Heart right ventricle (tissue), 16 donors: ENCODE measurements around the gene PRR5L. TPM values are rescaled to one million over a fixed set of nuclear protein-coding genes. Genes with fewer than 3 reads are reported as not detected.

Experiments
- ATAC-seq, 8 donors: fragments of 200-7000 bp; cut with Tn5 transposase; one replicate each; pipeline ENCODE4 v1.9.1; 2020; ENCODE audit warnings: mild to moderate bottlenecking in 8 of 8, moderate library complexity in 8 of 8, moderate number of reproducible peaks in 1 of 8
- DNase-seq, 2 donors: peaks; one replicate each; pipeline ENCODE4 v3.0.0-alpha.2; 2020
- H3K27ac ChIP-seq, 10 donors: fragments of 200-600 bp; sonication (generic) in 2 of 10; one replicate each; pipeline versions ENCODE4 v1.5.0 to v1.8.0; 2020 to 2022; ENCODE audit warnings: mild to moderate bottlenecking in 3 of 10
- H3K27me3 ChIP-seq, 7 donors: fragments of 200-600 bp; one replicate each; pipeline ENCODE4 v1.8.0; 2021 to 2022; ENCODE audit warnings: mild to moderate bottlenecking in 2 of 7
- H3K36me3 ChIP-seq, 9 donors: fragments of 200-600 bp; sonication (generic) in 1 of 9; one replicate each; pipeline versions ENCODE4 v1.5.0 to v1.8.0; 2020 to 2022; ENCODE audit warnings: mild to moderate bottlenecking in 2 of 9
- H3K4me1 ChIP-seq, 9 donors: fragments of 200-600 bp; sonication (generic) in 1 of 9; one replicate each; pipeline versions ENCODE4 v1.5.0 to v1.8.0; 2020 to 2022; ENCODE audit warnings: mild to moderate bottlenecking in 4 of 9
- H3K4me3 ChIP-seq, 10 donors: fragments of 200-600 bp; sonication (generic) in 2 of 10; one replicate each; pipeline versions ENCODE4 v1.5.0 to v1.8.0; 2020 to 2022; ENCODE audit warnings: mild to moderate bottlenecking in 7 of 10, moderate library complexity in 2 of 10
- H3K9me3 ChIP-seq, 11 donors: fragments of 200-600 bp in 10 of 11; sonication (generic) in 2 of 11; one replicate each; pipeline versions ENCODE4 v1.5.0 to v1.8.0; 2013 to 2022; ENCODE audit warnings: mild to moderate bottlenecking in 2 of 11, control low read depth in 1 of 11, moderate library complexity in 1 of 11
- CTCF ChIP-seq, 9 donors: fragments of 200-600 bp; sonication (generic) in 2 of 9; IDR thresholded peaks; one replicate each; pipeline versions ENCODE4 v1.5.0 to v1.8.0; 2021 to 2022; ENCODE audit warnings: antibody characterized with exemption in 9 of 9, mild to moderate bottlenecking in 5 of 9, moderate library complexity in 1 of 9
- WGBS, 2 donors: extraction: QIAGEN DNeasy Blood & Tissue Kit; methylation state at CpG; one replicate each; pipeline ENCODE4 v1.1.7; 2013; ENCODE audit warnings: inconsistent platforms in 1 of 2; 5-methylcytosine and 5-hydroxymethylcytosine counted together
- intact Hi-C, 10 donors: fragments of 100-400 bp; cut with DNase I; formaldehyde crosslinking; loops; one replicate each; pipeline versions ENCODE4 v1.11.1 to v1.14.2; 2022
- polyA plus RNA-seq, 2 donors: library from polyadenylated mRNA; stranded (reverse); fragments of 200-250 nt; gene quantifications; one replicate each; pipeline ENCODE4 v1.2.3, GENCODE V29; 2013
- total RNA-seq, 10 donors: library from RNA; stranded (reverse); fragmentation: NEBNext Ultra II Directional in 3 of 10; extraction: Animal tissue kit (Norgen Biotek cat#: 25700) in 3 of 10; gene quantifications; one replicate each; pipeline versions ENCODE4 v1.2.1 to v1.2.4, GENCODE V29; 2021 to 2023
- donor health status: Arrhythmogenic right ventricular cardiomyopathy.
- donor health status: ischemic (EF 13 %, LVEDD 7.1; RV severe dilation, severe dysfunction).
- donor health status: healthy with polysubstance abuse.
- donor health status: DM: no; HTN: yes; CAD: no.
- donor health status: DM: no; HTN: no; CAD: no.
- donor health status: ischemic (EF 25% LVEDD 6.9; RV normal size, moderate dysfunction).
- donor health status: ischemic (EF 25% LVEDD 5.7; RV mildly dilated, moderate dysfunction).
- donor health status: healthy.
- donor health status: DM: yes; HTN: yes; CAD: no.
- donor health status: Ischemic cardiomyopathy.
- donor health status: ischemic (EF 35%, LVEDD 5.7; RV mildly dilated, moderate dysfunction).
- donor health status: nonischemic (EF 11% LVEDD 7.7; RV severe dilation, severe dysfunction).
- donor health status: DM: yes; HTN: yes; CAD: no.
- donor health status: PGD.
- donor health status: ischemic (EF 29% LVEDD 5.4; RV normal size, mild dysfunction).
- donor health status: nonischemic (EF 23%, LVEDD 6.1; RV moderate dilation, normal function).

Gene PRR5L
- total and polyA plus RNA-seq, 12 donors: 0.80 to 10.7 (median 2.4) TPM

DNA sequence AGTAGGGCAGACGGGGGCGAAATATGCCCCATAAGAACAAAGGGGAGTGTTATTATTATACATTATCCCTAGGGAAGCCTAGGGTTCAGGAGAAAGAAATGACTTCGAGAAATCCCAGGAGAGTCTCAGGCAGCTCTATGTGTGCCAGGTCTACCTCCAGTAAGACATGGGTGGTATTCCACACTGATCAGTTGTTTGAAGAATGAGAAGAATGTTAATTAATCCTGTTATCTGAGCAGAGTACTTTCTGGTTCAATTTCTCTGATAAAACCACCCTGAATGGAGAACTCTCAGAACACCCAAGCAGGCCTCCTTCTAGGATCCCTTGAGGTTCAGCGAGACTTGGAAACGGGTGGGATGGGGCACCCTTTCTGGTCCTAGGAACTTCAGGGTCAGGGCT, 46.2 kb downstream of the PRR5L start:
- no peak overlapping the region for H3K27ac ChIP-seq
- no peaks in the 10 kb centered on the region for H3K9me3 ChIP-seq
- H3K27me3 ChIP-seq: peaks cover 0 to 8% (median 0%) of the 10 kb centered on the region in 7 donors
- ATAC-seq (no peak), DNase-seq (no peak)
- H3K4me3 ChIP-seq: no peak overlapping the region
- no peaks in the 10 kb centered on the region for H3K36me3 ChIP-seq
- intact Hi-C loops: no loop called here
- H3K4me1 ChIP-seq: no peaks in the 10 kb centered on the region
- TF ChIP-seq CTCF (IDR thresholded peaks at IDR 0.05): no peak
- 60 to 75% methylated on average over 5 of the region's 5 CpGs for WGBS, 2 donors

DNA sequence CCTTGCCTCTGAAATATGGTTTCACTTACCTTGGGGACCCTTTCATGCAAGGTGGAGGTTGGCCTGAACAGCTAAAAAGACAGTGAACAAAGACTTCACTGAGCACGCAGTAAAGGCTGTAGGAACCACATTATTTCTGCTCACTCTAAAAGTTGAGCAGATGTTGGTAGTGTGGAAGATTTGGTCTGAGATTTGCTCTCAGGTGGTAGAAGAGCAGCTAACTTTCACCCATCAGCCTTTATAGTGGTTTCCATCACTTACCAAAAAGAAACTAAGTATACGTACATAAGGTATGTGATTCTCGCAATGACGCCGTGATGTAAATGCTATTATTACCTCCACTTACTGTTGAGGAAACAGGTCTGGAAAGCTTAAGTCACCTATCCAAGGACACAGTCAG, 47.3 kb downstream of the PRR5L start:
- DNase-seq: no peak
- 79 to 92% methylated on average over 5 of the region's 5 CpGs for WGBS, 2 donors
- no peak for TF ChIP-seq CTCF (IDR thresholded peaks at IDR 0.05)

GRCh38 chr11:36345084-36345511, 49.0 kb downstream of the PRR5L start:
- no peaks in the 10 kb centered on the region for H3K36me3 ChIP-seq
- DNase-seq (no peak), ATAC-seq (no peak)
- no peak overlapping the region for H3K4me3 ChIP-seq
- H3K9me3 ChIP-seq: no peaks in the 10 kb centered on the region
- WGBS, 2 donors: 72 to 74% methylated on average over 11 of the region's 11 CpGs
- H3K27me3 ChIP-seq: peaks cover 0 to 8% (median 0%) of the 10 kb centered on the region in 7 donors
- no peak for TF ChIP-seq CTCF (IDR thresholded peaks at IDR 0.05)
- intact Hi-C loops: no loop called here
- peaks cover 0 to 12% (median 2%) of the 10 kb centered on the region in 9 donors for H3K4me1 ChIP-seq
- no peak overlapping the region for H3K27ac ChIP-seq

More for the DNA sequence above, 47.3 kb downstream of the PRR5L start:
- intact Hi-C loops: no loop called here
- Histone ChIP-seq H3K36me3 (no peaks in the 10 kb centered on the region), H3K27ac (no peak overlapping the region), H3K4me1 (no peaks in the 10 kb centered on the region), H3K9me3 (no peaks in the 10 kb centered on the region), H3K27me3 (peaks cover 0 to 8% (median 0%) of the 10 kb centered on the region in 7 donors), H3K4me3 (no peak overlapping the region)
- ATAC-seq: no peak

- Histone ChIP-seq H3K4me1 (peaks cover 0 to 12% (median 4%) of the 10 kb centered on the region in 9 donors), H3K27ac (no peak overlapping the region), H3K9me3 (no peaks in the 10 kb centered on the region), H3K4me3 (no peak overlapping the region), H3K27me3 (peaks cover 0 to 8% (median 0%) of the 10 kb centered on the region in 7 donors), H3K36me3 (no peaks in the 10 kb centered on the region)
- no peak for TF ChIP-seq CTCF (IDR thresholded peaks at IDR 0.05)
- no peak for ATAC-seq
- intact Hi-C loops: no loop called here
- WGBS, 2 donors: 81 to 84% methylated on average over 7 of the region's 7 CpGs
- DNase-seq: no peak
Measured at GRCh38 chr11:36345535-36346141, 49.5 kb downstream of the PRR5L start.
